Nephron (organoid): ENCODE results near the gene PI4K2B.
"Not testable (repeated sequence)": the region's sequence is repeated elsewhere in the genome, so short reads cannot be mapped to it uniquely, and the experiment has no call there.

Experiments
- H3K27ac Mint-ChIP-seq, 3 experiments: 2 replicates each; pipeline ENCODE4 v1.8.0; 2020; ENCODE audit warnings: mixed read lengths in 3 of 3, mild to moderate bottlenecking in 2 of 3, moderate library complexity in 1 of 3
- H3K27me3 Mint-ChIP-seq: 2 replicates; pipeline ENCODE4 v1.8.0; 2021; ENCODE audit warnings: low read depth, mild to moderate bottlenecking, moderate library complexity, mixed read lengths
- H3K36me3 Mint-ChIP-seq: 2 replicates; pipeline ENCODE4 v1.8.0; 2020; ENCODE audit warnings: low read depth, mixed read lengths
- H3K4me1 Mint-ChIP-seq: 2 replicates; pipeline ENCODE4 v1.8.0; 2020; ENCODE audit warnings: mixed read lengths
- H3K4me3 Mint-ChIP-seq, 3 experiments: 2 replicates each; pipeline ENCODE4 v1.8.0; 2020; ENCODE audit warnings: mild to moderate bottlenecking in 3 of 3, mixed read lengths in 3 of 3, moderate library complexity in 2 of 3
- H3K9me3 Mint-ChIP-seq: 2 replicates; pipeline ENCODE4 v1.8.0; 2020; ENCODE audit warnings: mixed read lengths
- TF ChIP-seq, protein P1 (sequence below), 3 experiments: fragments of 200-600 bp; sonication (generic); IDR thresholded peaks; one replicate each; pipeline ENCODE4 v1.5.0; 2021; ENCODE audit warnings: antibody characterized with exemption in 3 of 3; ENCODE audit not compliant: unreplicated experiment in 3 of 3

Gene PI4K2B

DNA sequence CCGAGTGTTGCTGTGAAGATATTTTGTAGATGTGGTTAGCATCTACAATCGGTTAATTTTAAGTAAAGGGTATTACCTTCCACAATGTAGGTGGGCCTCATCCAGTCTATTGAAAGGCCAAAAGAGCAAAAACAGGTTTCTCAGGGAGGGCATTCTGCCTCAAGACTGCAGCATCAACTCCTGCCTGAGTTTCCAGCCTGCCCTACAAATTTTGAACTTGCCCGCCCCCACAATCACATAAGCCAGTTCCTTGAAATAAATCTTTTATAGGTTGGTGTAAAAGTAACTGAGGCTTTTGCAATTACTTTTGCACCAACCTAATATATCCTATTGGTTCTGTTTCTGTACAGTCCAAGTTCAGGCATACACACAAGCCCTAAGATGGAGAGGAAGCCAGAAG is 22.1 kb upstream of the PI4K2B start:
- Mint-ChIP-seq H3K4me3 (no peak overlapping the region), H3K27ac (no peak overlapping the region), H3K4me1 (no peaks in the 10 kb centered on the region), H3K9me3 (peaks cover 18% of the 10 kb centered on the region), H3K27me3 (no peaks in the 10 kb centered on the region), H3K36me3 (no peaks in the 10 kb centered on the region)
- TF ChIP-seq, protein P1, sequence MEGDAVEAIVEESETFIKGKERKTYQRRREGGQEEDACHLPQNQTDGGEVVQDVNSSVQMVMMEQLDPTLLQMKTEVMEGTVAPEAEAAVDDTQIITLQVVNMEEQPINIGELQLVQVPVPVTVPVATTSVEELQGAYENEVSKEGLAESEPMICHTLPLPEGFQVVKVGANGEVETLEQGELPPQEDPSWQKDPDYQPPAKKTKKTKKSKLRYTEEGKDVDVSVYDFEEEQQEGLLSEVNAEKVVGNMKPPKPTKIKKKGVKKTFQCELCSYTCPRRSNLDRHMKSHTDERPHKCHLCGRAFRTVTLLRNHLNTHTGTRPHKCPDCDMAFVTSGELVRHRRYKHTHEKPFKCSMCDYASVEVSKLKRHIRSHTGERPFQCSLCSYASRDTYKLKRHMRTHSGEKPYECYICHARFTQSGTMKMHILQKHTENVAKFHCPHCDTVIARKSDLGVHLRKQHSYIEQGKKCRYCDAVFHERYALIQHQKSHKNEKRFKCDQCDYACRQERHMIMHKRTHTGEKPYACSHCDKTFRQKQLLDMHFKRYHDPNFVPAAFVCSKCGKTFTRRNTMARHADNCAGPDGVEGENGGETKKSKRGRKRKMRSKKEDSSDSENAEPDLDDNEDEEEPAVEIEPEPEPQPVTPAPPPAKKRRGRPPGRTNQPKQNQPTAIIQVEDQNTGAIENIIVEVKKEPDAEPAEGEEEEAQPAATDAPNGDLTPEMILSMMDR (IDR thresholded peaks at IDR 0.05; ENCODE audit: unreplicated experiment in 3 of 3), result no peak

- peaks cover 18% of the 10 kb centered on the region for H3K9me3 Mint-ChIP-seq
- no peak overlapping the region for H3K27ac Mint-ChIP-seq
- no peaks in the 10 kb centered on the region for H3K36me3 Mint-ChIP-seq
- H3K4me1 Mint-ChIP-seq, result no peaks in the 10 kb centered on the region
- no peak overlapping the region for H3K4me3 Mint-ChIP-seq
- TF ChIP-seq, protein P1 (IDR thresholded peaks at IDR 0.05; ENCODE audit: unreplicated experiment in 3 of 3), result no peak
- H3K27me3 Mint-ChIP-seq, result no peaks in the 10 kb centered on the region
Measured at GRCh38 chr4:25212822-25213221, 21.0 kb upstream of the PI4K2B start.

DNA sequence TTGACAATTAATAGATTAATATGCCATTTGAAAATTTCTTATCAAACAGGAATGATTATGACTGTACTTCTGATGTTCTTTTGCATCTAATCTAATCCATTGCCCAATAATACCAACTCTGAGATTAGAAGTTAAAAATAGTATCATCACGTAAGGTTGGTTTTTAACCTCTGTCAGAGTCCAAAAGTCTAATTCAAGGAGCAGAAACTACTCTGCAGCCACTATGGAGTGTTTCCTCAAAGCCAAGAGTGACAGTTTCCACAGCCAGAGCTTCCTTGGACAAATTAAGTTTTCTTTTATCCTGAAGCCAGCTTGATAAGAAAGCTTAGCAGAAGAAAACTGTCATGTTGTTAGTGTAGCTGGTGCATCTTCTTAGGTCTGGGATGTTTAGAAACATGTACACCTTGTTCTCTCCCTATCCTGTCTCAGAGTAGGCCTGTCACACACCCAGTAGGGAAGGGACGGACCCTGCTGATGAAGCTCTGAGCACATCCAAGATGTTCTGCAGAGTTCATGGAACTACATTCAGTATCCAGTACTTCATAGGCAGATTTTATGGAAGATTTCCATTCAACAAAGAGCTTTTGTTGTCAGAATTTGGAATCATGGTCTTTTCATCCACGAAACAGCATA is 20.4 kb upstream of the PI4K2B start:
- H3K4me3 Mint-ChIP-seq, result no peak overlapping the region
- H3K27ac Mint-ChIP-seq, result no peak overlapping the region
- H3K9me3 Mint-ChIP-seq, result peaks cover 19% of the 10 kb centered on the region
- no peaks in the 10 kb centered on the region for H3K27me3 Mint-ChIP-seq
- no peaks in the 10 kb centered on the region for H3K36me3 Mint-ChIP-seq
- TF ChIP-seq, protein P1 (IDR thresholded peaks at IDR 0.05; ENCODE audit: unreplicated experiment in 3 of 3), result no peak
- H3K4me1 Mint-ChIP-seq, result no peaks in the 10 kb centered on the region

GRCh38 chr4:25214750-25215149 is 19.1 kb upstream of the PI4K2B start:
- not testable (repeated sequence) for H3K27me3 Mint-ChIP-seq
- H3K9me3 Mint-ChIP-seq, result peaks cover 23% of the 10 kb centered on the region

DNA sequence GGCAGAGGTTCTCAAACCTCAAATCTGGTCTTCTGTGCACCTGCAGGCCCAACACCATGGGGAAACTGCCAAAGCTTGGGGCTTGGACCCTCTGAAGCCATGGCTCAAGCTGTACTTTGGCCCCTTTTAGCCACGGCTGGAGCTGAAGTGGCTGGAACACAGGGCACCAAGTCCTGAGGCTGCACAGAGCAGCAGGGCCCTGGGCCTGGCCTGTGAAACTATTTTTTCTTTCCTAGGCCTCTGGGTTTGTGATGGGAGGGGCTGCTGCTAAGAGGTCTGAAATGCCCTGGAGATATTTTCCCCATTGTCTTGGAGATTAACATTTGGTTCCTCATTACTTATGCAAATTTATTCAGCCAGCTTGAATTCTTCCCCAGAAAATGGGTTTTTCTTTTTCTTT is 18.3 kb upstream of the PI4K2B start:
- Mint-ChIP-seq H3K27me3 (no peaks in the 10 kb centered on the region), H3K27ac (no peak overlapping the region), H3K4me1 (no peaks in the 10 kb centered on the region), H3K36me3 (no peaks in the 10 kb centered on the region), H3K9me3 (peaks cover 26% of the 10 kb centered on the region), H3K4me3 (no peak overlapping the region)
- TF ChIP-seq, protein P1 (IDR thresholded peaks at IDR 0.05; ENCODE audit: unreplicated experiment in 3 of 3), result no peak

More at GRCh38 chr4:25214750-25215149, 19.1 kb upstream of the PI4K2B start:
- H3K4me3 Mint-ChIP-seq, H3K4me1 Mint-ChIP-seq, H3K27ac Mint-ChIP-seq, H3K36me3 Mint-ChIP-seq: not testable (repeated sequence)

DNA sequence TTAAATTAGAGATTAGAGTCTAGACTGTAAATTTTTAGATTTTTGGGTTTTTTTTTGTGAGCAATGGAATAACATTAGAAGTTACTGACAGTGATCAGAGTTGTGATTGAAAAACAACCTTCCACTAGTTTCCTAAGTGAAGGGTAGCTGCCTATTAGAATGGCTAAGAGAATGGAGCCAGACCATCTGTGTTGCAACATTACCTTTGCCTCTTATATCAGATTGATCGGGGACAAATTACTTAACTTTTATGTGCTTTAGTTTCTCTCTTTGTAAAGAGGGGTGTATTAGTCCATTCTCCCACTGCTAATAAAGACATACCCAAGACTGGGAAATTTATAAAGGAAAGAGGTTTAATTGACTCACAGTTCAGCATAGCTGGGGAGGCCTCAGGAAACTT is 12.5 kb upstream of the PI4K2B start:
- no peak overlapping the region for H3K4me3 Mint-ChIP-seq
- H3K36me3 Mint-ChIP-seq, result peaks cover 17% of the 10 kb centered on the region
- H3K27me3 Mint-ChIP-seq, result no peaks in the 10 kb centered on the region
- peaks cover 50% of the 10 kb centered on the region for H3K9me3 Mint-ChIP-seq
- H3K4me1 Mint-ChIP-seq, result no peaks in the 10 kb centered on the region
- H3K27ac Mint-ChIP-seq, result no peak overlapping the region
- TF ChIP-seq, protein P1 (IDR thresholded peaks at IDR 0.05; ENCODE audit: unreplicated experiment in 3 of 3), result no peak
